Dedifferentiated amniotic fluid mesenchymal stem cell (primary cell): ENCODE measurements around the gene ARHGAP8.
"Not testable (repeated sequence)": the region's sequence is repeated elsewhere in the genome, so short reads cannot be mapped to it uniquely, and the experiment has no call there.

Experiments
- DNase-seq: peaks from one replicate; pipeline ENCODE4 v3.0.0-alpha.2; 2016; ENCODE audit errors: extremely low spot score

ARHGAP8 gene

DNA sequence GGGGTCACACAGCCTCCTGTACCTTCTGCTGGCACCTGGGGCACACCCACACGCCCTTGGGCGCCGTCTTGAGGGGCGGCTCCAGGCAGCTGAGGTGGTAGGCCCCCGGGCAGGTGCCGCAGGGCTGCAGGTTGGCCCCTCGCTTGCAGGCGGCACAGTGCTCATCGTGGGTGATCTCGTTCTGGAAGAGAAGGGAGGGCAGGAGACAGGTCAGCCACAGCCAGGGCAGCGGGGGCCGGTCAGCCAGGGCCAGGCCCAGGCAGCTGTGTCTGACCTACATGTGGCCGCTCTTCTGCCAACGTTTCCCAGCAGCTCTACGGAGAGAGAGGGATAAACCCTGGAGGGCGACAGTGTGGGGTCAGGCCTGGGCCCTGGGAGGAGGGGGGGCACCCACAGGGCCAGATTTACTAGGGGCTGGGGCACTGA lies 135.6 kb downstream of the ARHGAP8 start:
- no peak for DNase-seq

DNA sequence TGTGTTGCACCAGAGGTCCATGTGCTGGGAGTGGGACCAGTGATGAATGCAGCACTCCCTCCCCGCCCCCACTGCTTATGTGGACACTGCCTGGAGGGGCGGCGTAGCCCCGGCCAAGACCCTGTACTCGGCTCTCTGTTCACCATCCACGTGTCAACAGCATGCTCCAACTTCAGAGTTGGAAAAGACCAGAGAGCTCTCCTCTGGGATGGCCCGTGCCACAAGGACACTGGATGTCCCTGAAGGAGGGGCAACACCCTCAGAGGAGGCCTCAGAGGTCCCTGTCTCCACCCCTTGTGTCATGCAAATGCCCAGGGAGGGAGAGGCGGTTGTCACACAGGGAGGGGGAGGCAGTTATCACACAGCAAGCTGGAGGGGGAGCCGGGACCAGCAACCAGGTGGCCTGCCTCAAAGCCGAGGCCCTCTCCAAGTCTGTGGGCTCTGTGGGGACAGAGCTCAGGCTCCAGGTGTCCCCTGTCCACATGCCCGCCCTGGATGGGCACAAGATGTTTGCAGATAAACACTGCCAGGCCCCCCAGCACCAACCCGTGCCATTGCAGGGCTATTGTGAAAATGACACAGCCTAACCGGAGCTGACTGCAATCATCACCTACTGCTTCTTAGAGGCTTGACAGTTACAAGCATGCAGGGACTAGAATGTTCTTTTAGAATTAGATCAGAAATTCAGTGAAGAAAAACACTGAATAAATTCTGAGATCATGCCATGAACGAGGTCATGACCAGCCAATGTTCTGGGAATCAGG lies 136.3 kb downstream of the ARHGAP8 start:
- DNase-seq, result no peak

DNA sequence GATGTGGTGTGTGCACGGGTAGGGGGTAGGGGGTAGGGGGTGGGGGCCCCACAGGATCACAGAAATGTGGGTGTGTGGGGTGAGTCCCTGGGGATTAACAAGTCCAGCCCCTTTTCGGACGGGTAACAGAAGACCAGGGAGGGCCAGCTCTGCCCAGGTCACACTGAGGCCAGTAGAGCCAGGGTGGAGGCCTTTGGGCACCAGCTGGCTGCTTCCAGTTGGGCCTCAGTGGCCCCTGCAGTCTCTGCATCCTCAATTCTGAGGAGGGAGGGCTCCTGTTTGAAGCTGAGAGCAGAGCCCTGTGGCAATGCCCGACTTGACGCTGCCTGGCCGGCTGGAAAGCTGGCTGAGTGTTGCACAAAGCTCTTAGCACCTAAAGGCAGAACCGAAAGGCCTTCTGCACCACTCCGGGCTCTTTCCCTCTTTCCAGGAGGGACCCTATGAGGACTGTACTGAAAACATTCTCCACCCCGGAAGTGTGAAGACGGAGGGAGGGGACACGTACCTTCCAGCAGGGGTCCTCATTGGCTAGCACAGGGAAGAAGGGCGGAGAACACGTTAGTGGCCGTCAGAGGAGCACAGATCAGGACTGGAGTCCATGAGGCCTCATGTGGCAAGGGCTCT lies 137.0 kb downstream of the ARHGAP8 start:
- DNase-seq, result no peak

DNA sequence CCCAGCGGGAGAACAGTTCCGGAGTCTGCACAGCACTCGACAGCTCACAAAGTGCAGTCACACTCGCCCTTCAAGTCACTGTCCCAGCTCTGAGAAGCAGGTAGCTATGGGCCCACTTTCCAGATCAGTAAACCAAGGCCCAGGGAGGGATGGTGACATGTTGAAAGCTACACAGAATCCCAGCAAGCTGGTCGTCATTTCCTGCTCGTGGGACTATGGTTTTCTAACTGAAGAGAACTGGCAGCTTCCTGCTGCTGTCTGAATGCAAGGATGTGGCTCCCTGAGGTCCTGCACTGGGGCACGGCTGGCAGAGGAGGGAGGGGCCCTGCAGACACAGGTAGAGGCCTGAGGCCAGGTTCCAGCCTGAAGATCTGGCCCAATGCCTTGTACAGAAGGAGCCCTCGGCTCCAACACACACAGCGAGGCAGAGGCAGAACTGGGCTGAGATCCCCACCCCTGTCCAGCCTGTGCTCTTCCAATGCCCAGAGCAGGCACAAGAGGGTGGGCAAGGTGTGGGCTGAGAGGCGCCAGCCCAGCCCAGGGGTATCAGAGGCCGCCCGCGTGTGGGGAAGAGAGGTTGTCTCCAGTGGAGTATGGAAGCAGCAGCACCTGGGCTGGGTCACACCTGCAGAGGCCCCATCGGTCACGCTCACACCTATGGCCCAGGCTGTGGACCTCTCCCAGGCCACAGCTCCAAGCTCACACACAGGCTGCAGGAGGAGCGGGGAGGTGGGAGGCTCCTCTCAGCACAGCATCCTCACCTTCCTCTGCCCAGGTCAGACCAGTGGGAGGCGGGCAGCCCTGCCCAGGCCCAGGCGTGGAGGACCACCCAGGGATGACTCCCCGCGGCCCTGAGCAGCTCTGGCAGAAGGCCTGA lies 138.3 kb downstream of the ARHGAP8 start:
- no peak for DNase-seq

DNA sequence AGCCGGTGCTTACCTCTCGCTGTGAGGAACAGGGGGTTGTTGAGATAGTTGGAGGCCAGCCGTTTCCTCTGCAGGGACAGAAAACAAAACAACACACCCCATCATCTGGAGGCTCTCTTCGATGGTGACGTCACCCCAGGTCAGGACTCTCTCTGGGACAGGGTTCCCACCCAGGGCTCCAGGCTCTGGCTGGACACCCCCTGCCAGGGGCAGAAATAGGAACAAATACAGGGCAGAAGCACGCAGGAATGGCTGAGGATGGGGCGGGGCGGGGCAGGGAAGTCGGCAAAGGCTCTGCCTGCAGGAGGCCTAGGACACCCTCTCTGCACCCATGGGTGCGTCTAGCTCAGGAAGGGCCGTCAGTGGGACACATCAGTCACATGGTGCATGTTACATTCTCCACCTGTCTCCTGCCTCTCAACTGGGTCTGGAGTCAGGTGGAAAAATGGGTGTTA lies 138.9 kb downstream of the ARHGAP8 start:
- no peak for DNase-seq

DNA sequence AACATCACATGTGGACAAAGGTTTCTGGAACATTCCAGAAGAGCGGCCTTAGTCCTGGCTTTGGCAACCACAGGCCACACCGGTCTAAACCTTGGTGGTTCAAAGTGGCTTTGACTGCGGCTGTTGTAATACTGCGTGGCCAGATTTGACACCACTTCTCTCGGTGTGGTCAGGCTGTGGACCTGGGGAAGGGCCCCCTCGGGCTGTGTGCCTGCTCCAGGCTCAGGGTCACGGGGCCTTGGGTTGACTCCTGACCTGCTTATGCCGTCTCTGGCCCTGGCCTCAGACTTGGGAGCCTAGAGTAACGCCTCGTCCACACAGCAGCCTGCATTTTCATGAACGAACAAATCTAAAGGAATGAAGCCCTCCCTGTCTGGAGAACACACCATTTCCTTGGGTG lies 139.4 kb downstream of the ARHGAP8 start:
- no peak for DNase-seq

DNA sequence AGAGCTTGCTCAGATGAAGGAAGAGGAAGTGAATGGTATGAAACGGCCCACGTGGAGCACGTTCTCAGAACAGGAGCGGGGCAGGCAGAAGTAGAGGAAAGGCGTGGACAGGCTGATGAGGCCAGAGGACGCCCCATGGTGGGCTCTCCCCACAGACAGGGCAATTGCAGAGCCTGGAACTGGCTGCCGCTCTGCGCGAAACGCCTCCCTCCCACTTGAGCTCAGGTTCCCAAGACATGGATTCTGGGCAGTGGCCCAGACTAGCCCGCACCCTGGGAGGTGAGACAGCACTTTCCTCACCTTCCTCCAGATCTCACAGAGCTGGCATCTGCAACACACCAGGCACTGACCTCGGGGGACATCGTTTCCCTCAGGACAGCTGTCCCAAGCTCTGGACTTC lies 139.9 kb downstream of the ARHGAP8 start:
- DNase-seq, result no peak

- no peak for DNase-seq
Measured at GRCh38 chr22:44892803-44893730, 140.7 kb downstream of the ARHGAP8 start.

GRCh38 chr22:44893731-44894080 lies 141.3 kb downstream of the ARHGAP8 start:
- no peak for DNase-seq

- no peak for DNase-seq
Measured at GRCh38 chr22:44894321-44894720, 141.9 kb downstream of the ARHGAP8 start.

GRCh38 chr22:44894782-44895181 lies 142.4 kb downstream of the ARHGAP8 start:
- DNase-seq, result no peak

DNA sequence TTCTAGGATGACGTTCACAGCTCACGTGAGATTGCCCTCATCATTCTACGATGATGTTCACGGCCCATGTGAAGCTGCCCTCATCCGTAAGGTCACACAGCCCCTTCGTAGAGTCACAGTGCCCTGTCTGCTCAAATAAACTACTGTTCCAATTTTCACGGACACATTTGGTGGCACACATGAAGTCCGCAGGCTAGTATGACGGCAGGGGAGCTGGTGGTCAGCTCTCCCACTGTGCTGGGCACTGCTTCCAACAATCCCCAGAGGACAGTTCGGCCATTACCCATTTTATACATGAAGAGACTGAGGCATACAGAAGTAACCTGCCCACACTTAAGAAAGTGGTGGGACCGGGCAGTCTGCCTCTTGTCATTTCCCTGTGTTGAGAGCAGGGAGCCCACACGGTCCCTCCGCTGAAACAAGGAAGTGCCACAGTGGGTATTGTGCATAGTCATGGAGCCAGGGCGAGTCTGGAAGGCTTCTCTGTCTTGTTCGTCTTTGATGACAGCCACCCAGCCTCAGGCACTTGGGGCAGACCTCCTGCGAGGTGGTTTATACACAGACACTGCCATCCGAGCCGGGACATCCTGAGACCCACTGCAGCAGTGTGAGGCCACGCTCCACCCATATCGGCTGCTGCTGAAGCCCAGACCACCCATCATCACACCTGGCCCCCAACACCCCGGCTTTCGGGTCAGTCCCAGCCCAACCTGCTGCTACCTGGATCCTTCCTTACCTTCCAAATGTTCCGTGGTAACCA lies 143.1 kb downstream of the ARHGAP8 start:
- DNase-seq, result no peak

- no peak for DNase-seq
Measured at GRCh38 chr22:44898236-44898635, 145.9 kb downstream of the ARHGAP8 start.

DNA sequence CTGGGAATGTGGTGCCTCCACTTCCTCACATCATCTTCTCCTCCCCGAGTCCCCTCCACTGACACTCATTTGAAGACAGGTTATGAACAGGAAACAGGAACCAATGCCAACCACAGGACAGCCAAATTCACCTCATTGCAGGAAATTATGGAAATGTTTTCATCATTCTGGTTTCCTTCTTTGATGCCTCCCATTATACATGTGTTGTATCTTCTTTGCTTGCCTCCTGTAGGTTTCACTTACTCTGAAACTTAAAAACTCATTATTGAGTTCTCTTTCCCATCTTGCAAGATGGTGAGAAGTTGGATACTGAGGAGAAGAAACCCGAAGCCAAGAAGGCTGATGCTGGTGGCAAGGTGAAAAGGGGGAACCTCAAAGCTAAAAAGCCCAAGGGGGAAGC lies 148.9 kb downstream of the ARHGAP8 start:
- DNase-seq, result no peak

GRCh38 chr22:44903164-44903563 lies 150.8 kb downstream of the ARHGAP8 start:
- DNase-seq, result not testable (repeated sequence)

- DNase-seq, result not testable (repeated sequence)
Measured at GRCh38 chr22:44904492-44905152, 152.2 kb downstream of the ARHGAP8 start.

- DNase-seq, result no peak
Measured at GRCh38 chr22:44906248-44906936, 154.0 kb downstream of the ARHGAP8 start.

GRCh38 chr22:44906999-44907644 lies 154.7 kb downstream of the ARHGAP8 start:
- DNase-seq, result no peak
